GM23338 (cell line): ENCODE measurements around the gene CLCN4. TPM values are rescaled to one million over a fixed set of nuclear protein-coding genes. Genes with fewer than 3 reads are reported as not detected.

Source experiments
- ATAC-seq: fragments of 200-7000 bp; cut with Tn5 transposase; 3 replicates; pipeline ENCODE4 v1.9.1; 2020
- DNase-seq: peaks from one replicate; pipeline ENCODE4 v3.0.0-alpha.2; 2015; ENCODE audit warnings: low spot score
- H2AFZ ChIP-seq: fragments of 200-600 bp; sonication (generic); 2 replicates; pipeline ENCODE4 v1.8.0; 2016; ENCODE audit warnings: antibody characterized with exemption, mild to moderate bottlenecking, moderate library complexity
- H3F3A ChIP-seq: fragments of 200-600 bp; sonication (generic); replicated peaks from 2 replicates; pipeline ENCODE4 v1.8.0; 2017; ENCODE audit warnings: antibody characterized with exemption, mixed run types, low read depth
- H3K27ac ChIP-seq: fragments of 200-600 bp; sonication (generic); 2 replicates; pipeline ENCODE4 v1.6.1; 2016; ENCODE audit warnings: low read depth
- H3K27me3 ChIP-seq: fragments of 200-600 bp; sonication (generic); 2 replicates; pipeline ENCODE4 v1.8.0; 2016; ENCODE audit warnings: mild to moderate bottlenecking, mixed run types, moderate library complexity; ENCODE audit not compliant: insufficient read depth
- H3K36me3 ChIP-seq: fragments of 200-600 bp; sonication (generic); 2 replicates; pipeline ENCODE4 v1.8.0; 2016; ENCODE audit warnings: mild to moderate bottlenecking; ENCODE audit not compliant: insufficient read depth
- H3K4me1 ChIP-seq: fragments of 200-600 bp; sonication (generic); 2 replicates; pipeline ENCODE4 v1.8.0; 2016; ENCODE audit warnings: mild to moderate bottlenecking, moderate library complexity; ENCODE audit not compliant: insufficient read depth
- H3K4me2 ChIP-seq: fragments of 200-600 bp; sonication (generic); 2 replicates; pipeline ENCODE4 v1.7.1; 2017; ENCODE audit warnings: mixed run types
- H3K4me3 ChIP-seq: fragments of 200-600 bp; sonication (generic); 2 replicates; pipeline ENCODE4 v1.6.1; 2016; ENCODE audit warnings: mixed run types
- H3K79me2 ChIP-seq: fragments of 200-600 bp; sonication (generic); replicated peaks from 2 replicates; pipeline ENCODE4 v1.8.0; 2017; ENCODE audit warnings: mild to moderate bottlenecking; ENCODE audit not compliant: insufficient read depth
- H3K9me2 ChIP-seq: fragments of 200-600 bp; sonication (generic); 2 replicates; pipeline ENCODE4 v1.8.0; 2017; ENCODE audit not compliant: insufficient read depth
- H4K20me1 ChIP-seq: fragments of 200-600 bp; sonication (generic); replicated peaks from 2 replicates; pipeline ENCODE4 v1.8.0; 2017; ENCODE audit warnings: mild to moderate bottlenecking; ENCODE audit not compliant: insufficient read depth
- H3K27ac Mint-ChIP-seq: 2 replicates; pipeline ENCODE4 v1.8.0; 2020; ENCODE audit warnings: inconsistent platforms, mild to moderate bottlenecking, moderate library complexity, mixed read lengths
- H3K27me3 Mint-ChIP-seq: 3 replicates; pipeline ENCODE4 v1.8.0; 2022; ENCODE audit warnings: low read depth, mild to moderate bottlenecking, moderate library complexity, mixed read lengths, inconsistent platforms; ENCODE audit not compliant: insufficient read depth, poor library complexity
- H3K36me3 Mint-ChIP-seq: 3 replicates; pipeline ENCODE4 v1.8.0; 2021; ENCODE audit warnings: low read depth, mild to moderate bottlenecking, inconsistent platforms, moderate library complexity, mixed read lengths
- H3K4me1 Mint-ChIP-seq: 3 replicates; pipeline ENCODE4 v1.8.0; 2020; ENCODE audit warnings: mild to moderate bottlenecking, inconsistent platforms, mixed read lengths
- H3K4me3 Mint-ChIP-seq: 3 replicates; pipeline ENCODE4 v1.8.0; 2021; ENCODE audit warnings: moderate library complexity, mild to moderate bottlenecking, inconsistent platforms, mixed read lengths
- H3K9me3 Mint-ChIP-seq: 3 replicates; pipeline ENCODE4 v1.8.0; 2020; ENCODE audit warnings: moderate library complexity, mild to moderate bottlenecking, inconsistent platforms, mixed read lengths
- EZH2 ChIP-seq: fragments of 200-600 bp; sonication (generic); IDR thresholded peaks from one replicate; pipeline ENCODE4 v1.8.0; 2017; ENCODE audit warnings: antibody characterized with exemption, mild to moderate bottlenecking, low read depth; ENCODE audit not compliant: unreplicated experiment
- EZH2phosphoT487 ChIP-seq: fragments of 200-600 bp; sonication (generic); IDR thresholded peaks from one replicate; pipeline ENCODE4 v1.8.1; 2018; ENCODE audit warnings: antibody characterized with exemption; ENCODE audit not compliant: unreplicated experiment
- JUNB ChIP-seq: IDR thresholded peaks from one replicate; pipeline ENCODE4 v1.6.1; 2016; ENCODE audit warnings: antibody characterized with exemption; ENCODE audit not compliant: unreplicated experiment
- NANOG ChIP-seq: IDR thresholded peaks from 2 replicates; pipeline ENCODE4 v1.6.1; 2016; ENCODE audit warnings: antibody characterized with exemption, borderline replicate concordance
- POLR2AphosphoS5 ChIP-seq: IDR thresholded peaks from 2 replicates; pipeline ENCODE4 v1.6.1; 2016; ENCODE audit warnings: antibody characterized with exemption, low read depth
- STAT1 ChIP-seq: IDR thresholded peaks from one replicate; pipeline ENCODE4 v1.6.1; 2016; ENCODE audit warnings: antibody characterized with exemption; ENCODE audit not compliant: unreplicated experiment
- ZNF114 ChIP-seq: fragments of 250-450 bp; sonication (Bioruptor Pico); IDR thresholded peaks from 2 replicates; pipeline ENCODE4 v1.5.0; 2020; ENCODE audit warnings: mild to moderate bottlenecking, moderate library complexity
- polyA plus RNA-seq: library from polyadenylated mRNA; unstranded; fragments of >200 nt; fragmentation: Nextera tagmentation; extraction: Ambion mirVana; gene quantifications from 2 replicates; pipeline ENCODE4 v1.2.1, GENCODE V29; 2016
- total RNA-seq: library from RNA; depleted of rRNA; stranded (reverse); fragments of >200 nt; shearing (Covaris generic); gene quantifications from 2 replicates; pipeline ENCODE4 v1.2.3, GENCODE V29; 2014
- TF ChIP-seq, protein P1 (sequence below): IDR thresholded peaks from one replicate; pipeline ENCODE4 v1.6.1; 2018; ENCODE audit warnings: antibody characterized with exemption; ENCODE audit not compliant: unreplicated experiment
- TF ChIP-seq, protein P2 (sequence below): fragments of 250-450 bp; sonication (Bioruptor Pico); IDR thresholded peaks from 2 replicates; pipeline ENCODE4 v1.5.0; 2020; ENCODE audit warnings: mild to moderate bottlenecking, moderate library complexity
- TF ChIP-seq, protein P3 (sequence below): IDR thresholded peaks from 2 replicates; pipeline ENCODE4 v1.6.1; 2016; ENCODE audit warnings: antibody characterized with exemption

Gene CLCN4
- total and polyA plus RNA-seq, 2 experiments from 2014 or later, result 1.2 to 4.9 TPM

DNA sequence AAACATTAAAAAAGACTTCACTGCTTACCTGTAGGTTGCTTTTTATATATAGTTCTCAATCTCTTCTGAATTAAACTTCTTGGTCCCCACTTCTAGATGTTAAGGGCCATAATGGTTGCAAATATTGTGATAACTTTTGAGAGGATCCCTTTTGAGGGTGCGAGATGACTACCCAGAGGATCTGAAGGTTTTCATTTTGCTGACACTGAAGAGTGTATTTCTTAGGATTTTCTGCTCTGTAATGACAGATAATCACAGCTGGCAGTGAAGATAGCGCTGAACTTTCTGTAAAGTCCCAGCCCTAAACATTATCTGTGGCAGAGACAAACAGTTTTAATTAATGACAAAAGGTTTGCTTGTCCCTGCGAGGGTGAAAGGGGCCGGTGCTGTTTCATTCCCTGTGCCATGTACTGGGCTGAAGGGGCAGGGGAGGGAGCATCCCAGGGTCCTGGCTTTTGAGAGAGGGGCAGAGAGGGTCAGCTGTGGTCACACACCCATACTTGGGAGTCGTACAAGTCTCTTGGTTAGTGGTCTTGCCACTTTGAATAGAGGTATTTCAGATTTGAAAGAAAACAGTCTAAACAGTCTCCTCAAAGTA, 22.2 kb downstream of the CLCN4 start:
- no peak overlapping the region for H3K4me3 Mint-ChIP-seq
- no peak overlapping the region for H3K27ac Mint-ChIP-seq
- no peaks in the 10 kb centered on the region for H3F3A ChIP-seq
- no peaks in the 10 kb centered on the region for H3K36me3 Mint-ChIP-seq
- no peak overlapping the region for H3K4me3 ChIP-seq
- no peaks in the 10 kb centered on the region for H3K9me2 ChIP-seq
- TF ChIP-seq ZNF114 (no peak), JUNB (no peak), POLR2AphosphoS5 (no peak), STAT1 (no peak), EZH2phosphoT487 (no peak), NANOG (no peak), EZH2 (no peak)
- TF ChIP-seq, protein P1, sequence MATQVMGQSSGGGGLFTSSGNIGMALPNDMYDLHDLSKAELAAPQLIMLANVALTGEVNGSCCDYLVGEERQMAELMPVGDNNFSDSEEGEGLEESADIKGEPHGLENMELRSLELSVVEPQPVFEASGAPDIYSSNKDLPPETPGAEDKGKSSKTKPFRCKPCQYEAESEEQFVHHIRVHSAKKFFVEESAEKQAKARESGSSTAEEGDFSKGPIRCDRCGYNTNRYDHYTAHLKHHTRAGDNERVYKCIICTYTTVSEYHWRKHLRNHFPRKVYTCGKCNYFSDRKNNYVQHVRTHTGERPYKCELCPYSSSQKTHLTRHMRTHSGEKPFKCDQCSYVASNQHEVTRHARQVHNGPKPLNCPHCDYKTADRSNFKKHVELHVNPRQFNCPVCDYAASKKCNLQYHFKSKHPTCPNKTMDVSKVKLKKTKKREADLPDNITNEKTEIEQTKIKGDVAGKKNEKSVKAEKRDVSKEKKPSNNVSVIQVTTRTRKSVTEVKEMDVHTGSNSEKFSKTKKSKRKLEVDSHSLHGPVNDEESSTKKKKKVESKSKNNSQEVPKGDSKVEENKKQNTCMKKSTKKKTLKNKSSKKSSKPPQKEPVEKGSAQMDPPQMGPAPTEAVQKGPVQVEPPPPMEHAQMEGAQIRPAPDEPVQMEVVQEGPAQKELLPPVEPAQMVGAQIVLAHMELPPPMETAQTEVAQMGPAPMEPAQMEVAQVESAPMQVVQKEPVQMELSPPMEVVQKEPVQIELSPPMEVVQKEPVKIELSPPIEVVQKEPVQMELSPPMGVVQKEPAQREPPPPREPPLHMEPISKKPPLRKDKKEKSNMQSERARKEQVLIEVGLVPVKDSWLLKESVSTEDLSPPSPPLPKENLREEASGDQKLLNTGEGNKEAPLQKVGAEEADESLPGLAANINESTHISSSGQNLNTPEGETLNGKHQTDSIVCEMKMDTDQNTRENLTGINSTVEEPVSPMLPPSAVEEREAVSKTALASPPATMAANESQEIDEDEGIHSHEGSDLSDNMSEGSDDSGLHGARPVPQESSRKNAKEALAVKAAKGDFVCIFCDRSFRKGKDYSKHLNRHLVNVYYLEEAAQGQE, result no peak
- TF ChIP-seq, protein P2, sequence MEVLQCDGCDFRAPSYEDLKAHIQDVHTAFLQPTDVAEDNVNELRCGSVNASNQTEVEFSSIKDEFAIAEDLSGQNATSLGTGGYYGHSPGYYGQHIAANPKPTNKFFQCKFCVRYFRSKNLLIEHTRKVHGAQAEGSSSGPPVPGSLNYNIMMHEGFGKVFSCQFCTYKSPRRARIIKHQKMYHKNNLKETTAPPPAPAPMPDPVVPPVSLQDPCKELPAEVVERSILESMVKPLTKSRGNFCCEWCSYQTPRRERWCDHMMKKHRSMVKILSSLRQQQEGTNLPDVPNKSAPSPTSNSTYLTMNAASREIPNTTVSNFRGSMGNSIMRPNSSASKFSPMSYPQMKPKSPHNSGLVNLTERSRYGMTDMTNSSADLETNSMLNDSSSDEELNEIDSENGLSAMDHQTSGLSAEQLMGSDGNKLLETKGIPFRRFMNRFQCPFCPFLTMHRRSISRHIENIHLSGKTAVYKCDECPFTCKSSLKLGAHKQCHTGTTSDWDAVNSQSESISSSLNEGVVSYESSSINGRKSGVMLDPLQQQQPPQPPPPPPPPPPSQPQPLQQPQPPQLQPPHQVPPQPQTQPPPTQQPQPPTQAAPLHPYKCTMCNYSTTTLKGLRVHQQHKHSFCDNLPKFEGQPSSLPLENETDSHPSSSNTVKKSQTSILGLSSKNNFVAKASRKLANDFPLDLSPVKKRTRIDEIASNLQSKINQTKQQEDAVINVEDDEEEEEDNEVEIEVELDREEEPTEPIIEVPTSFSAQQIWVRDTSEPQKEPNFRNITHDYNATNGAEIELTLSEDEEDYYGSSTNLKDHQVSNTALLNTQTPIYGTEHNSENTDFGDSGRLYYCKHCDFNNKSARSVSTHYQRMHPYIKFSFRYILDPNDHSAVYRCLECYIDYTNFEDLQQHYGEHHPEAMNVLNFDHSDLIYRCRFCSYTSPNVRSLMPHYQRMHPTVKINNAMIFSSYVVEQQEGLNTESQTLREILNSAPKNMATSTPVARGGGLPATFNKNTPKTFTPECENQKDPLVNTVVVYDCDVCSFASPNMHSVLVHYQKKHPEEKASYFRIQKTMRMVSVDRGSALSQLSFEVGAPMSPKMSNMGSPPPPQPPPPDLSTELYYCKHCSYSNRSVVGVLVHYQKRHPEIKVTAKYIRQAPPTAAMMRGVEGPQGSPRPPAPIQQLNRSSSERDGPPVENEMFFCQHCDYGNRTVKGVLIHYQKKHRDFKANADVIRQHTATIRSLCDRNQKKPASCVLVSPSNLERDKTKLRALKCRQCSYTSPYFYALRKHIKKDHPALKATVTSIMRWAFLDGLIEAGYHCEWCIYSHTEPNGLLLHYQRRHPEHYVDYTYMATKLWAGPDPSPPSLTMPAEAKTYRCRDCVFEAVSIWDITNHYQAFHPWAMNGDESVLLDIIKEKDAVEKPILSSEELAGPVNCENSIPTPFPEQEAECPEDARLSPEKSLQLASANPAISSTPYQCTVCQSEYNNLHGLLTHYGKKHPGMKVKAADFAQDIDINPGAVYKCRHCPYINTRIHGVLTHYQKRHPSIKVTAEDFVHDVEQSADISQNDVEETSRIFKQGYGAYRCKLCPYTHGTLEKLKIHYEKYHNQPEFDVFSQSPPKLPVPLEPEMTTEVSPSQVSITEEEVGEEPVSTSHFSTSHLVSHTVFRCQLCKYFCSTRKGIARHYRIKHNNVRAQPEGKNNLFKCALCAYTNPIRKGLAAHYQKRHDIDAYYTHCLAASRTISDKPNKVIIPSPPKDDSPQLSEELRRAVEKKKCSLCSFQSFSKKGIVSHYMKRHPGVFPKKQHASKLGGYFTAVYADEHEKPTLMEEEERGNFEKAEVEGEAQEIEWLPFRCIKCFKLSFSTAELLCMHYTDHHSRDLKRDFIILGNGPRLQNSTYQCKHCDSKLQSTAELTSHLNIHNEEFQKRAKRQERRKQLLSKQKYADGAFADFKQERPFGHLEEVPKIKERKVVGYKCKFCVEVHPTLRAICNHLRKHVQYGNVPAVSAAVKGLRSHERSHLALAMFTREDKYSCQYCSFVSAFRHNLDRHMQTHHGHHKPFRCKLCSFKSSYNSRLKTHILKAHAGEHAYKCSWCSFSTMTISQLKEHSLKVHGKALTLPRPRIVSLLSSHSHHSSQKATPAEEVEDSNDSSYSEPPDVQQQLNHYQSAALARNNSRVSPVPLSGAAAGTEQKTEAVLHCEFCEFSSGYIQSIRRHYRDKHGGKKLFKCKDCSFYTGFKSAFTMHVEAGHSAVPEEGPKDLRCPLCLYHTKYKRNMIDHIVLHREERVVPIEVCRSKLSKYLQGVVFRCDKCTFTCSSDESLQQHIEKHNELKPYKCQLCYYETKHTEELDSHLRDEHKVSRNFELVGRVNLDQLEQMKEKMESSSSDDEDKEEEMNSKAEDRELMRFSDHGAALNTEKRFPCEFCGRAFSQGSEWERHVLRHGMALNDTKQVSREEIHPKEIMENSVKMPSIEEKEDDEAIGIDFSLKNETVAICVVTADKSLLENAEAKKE (CRISPR knock-in tag), result no peak
- TF ChIP-seq, protein P3, sequence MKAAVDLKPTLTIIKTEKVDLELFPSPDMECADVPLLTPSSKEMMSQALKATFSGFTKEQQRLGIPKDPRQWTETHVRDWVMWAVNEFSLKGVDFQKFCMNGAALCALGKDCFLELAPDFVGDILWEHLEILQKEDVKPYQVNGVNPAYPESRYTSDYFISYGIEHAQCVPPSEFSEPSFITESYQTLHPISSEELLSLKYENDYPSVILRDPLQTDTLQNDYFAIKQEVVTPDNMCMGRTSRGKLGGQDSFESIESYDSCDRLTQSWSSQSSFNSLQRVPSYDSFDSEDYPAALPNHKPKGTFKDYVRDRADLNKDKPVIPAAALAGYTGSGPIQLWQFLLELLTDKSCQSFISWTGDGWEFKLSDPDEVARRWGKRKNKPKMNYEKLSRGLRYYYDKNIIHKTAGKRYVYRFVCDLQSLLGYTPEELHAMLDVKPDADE, result no peak
- ATAC-seq, result no peak
- H3K4me1 Mint-ChIP-seq, result peaks cover 22% of the 10 kb centered on the region
- no peak overlapping the region for H3K4me2 ChIP-seq
- H3K27me3 ChIP-seq, result no peaks in the 10 kb centered on the region
- no peaks in the 10 kb centered on the region for H4K20me1 ChIP-seq
- peaks cover 3% of the 10 kb centered on the region for H3K27me3 Mint-ChIP-seq
- no peak overlapping the region for H2AFZ ChIP-seq
- H3K36me3 ChIP-seq, result no peaks in the 10 kb centered on the region
- H3K27ac ChIP-seq, result no peak overlapping the region
- H3K9me3 Mint-ChIP-seq, result no peaks in the 10 kb centered on the region; the same call in 2 of the 3 replicates
- peaks cover 1% of the 10 kb centered on the region for H3K4me1 ChIP-seq
- DNase-seq, result no peak
- H3K79me2 ChIP-seq, result no peaks in the 10 kb centered on the region
